ENCODE data around the gene APOL1. TPM values are rescaled to one million over a fixed set of nuclear protein-coding genes. Genes with fewer than 3 reads are reported as not detected.

The APOL1 gene
- total and polyA plus RNA-seq, 9 of the 15 experiments (the other 6 are each of a cell fraction or from before 2014, with no cell fraction given), result 2.5 to 9.7 (median 5.6) TPM

- no peaks in the 10 kb centered on the region for H3K27me3 ChIP-seq (ENCODE audit: control insufficient read depth in 2 of 2, insufficient read depth in 2 of 2, low read length in 2 of 2)
- BruUV-seq (replicated peaks), result no TSS peak
- no peak for DNase-seq (ENCODE audit: extremely low read depth in 1 of 4, low spot score in 3 of 4)
- H3K4me1 ChIP-seq (replicated peaks in 1 of 2; ENCODE audit: control insufficient read depth in 2 of 2, insufficient read depth in 2 of 2, low read length in 2 of 2), result peaks cover 0 to 5% of the 10 kb centered on the region in 2 experiments; a peak in 2 of 5 replicates
- H3K4me3 ChIP-seq, result no peak overlapping the region
- no peak overlapping the region for H3K9ac ChIP-seq (ENCODE audit: insufficient read depth in 1 of 2, low read depth in 2 of 2, low read length in 2 of 2)
- TF ChIP-seq, protein P1, sequence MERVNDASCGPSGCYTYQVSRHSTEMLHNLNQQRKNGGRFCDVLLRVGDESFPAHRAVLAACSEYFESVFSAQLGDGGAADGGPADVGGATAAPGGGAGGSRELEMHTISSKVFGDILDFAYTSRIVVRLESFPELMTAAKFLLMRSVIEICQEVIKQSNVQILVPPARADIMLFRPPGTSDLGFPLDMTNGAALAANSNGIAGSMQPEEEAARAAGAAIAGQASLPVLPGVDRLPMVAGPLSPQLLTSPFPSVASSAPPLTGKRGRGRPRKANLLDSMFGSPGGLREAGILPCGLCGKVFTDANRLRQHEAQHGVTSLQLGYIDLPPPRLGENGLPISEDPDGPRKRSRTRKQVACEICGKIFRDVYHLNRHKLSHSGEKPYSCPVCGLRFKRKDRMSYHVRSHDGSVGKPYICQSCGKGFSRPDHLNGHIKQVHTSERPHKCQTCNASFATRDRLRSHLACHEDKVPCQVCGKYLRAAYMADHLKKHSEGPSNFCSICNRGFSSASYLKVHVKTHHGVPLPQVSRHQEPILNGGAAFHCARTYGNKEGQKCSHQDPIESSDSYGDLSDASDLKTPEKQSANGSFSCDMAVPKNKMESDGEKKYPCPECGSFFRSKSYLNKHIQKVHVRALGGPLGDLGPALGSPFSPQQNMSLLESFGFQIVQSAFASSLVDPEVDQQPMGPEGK (CRISPR knock-in tag; IDR thresholded peaks at IDR 0.05; ENCODE audit: borderline replicate concordance), result no peak
- TF ChIP-seq FOS (IDR thresholded peaks at IDR 0.05; ENCODE audit: extremely low read depth, insufficient read length) (no peak), TAF9B (IDR thresholded peaks at IDR 0.05; ENCODE audit: partially characterized antibody) (no peak), ZNF445 (CRISPR knock-in tag; IDR thresholded peaks at IDR 0.05; ENCODE audit: low read depth) (no peak)
- no peak overlapping the region for H2AFZ ChIP-seq (ENCODE audit: low read depth, low read length)
- peaks cover 2% of the 10 kb centered on the region; the same call in 1 of the 2 replicates for H3K9me3 ChIP-seq (replicated peaks; ENCODE audit: control insufficient read depth, insufficient read depth, low read depth, low read length)
- in situ Hi-C loops (cut with MboI), result no loop called here
- ChIA-PET CTCF (ENCODE audit: low intra/inter-chr PET ratio) (no interaction called here), POLR2A (no interaction called here)
- H4K20me1 ChIP-seq (replicated peaks; ENCODE audit: control insufficient read depth, insufficient read depth, low read length), result no peaks in the 10 kb centered on the region
- no peaks in the 10 kb centered on the region for H3K9me1 ChIP-seq (ENCODE audit: control insufficient read depth, insufficient read depth, low read length)
- no peak for FAIRE-seq
- H3K36me3 ChIP-seq (ENCODE audit: control insufficient read depth, insufficient read depth, low read length), result no peaks in the 10 kb centered on the region
- no peak overlapping the region for H3K27ac ChIP-seq (ENCODE audit: extremely low read depth, low read depth, low read length)
- H3K4me2 ChIP-seq (ENCODE audit: insufficient read depth, low read length), result no peak overlapping the region
- no peak for ATAC-seq
- H3K79me2 ChIP-seq (ENCODE audit: control insufficient read depth, insufficient read depth, low read length), result no peaks in the 10 kb centered on the region
- intact Hi-C loops (cut with micrococcal nuclease), result no loop called here
Measured at GRCh38 chr22:36212901-36213300, 40.0 kb upstream of the APOL1 start.

- H4K20me1 ChIP-seq (replicated peaks; ENCODE audit: control insufficient read depth, insufficient read depth, low read length), result no peaks in the 10 kb centered on the region
- H2AFZ ChIP-seq (ENCODE audit: low read depth, low read length), result no peak overlapping the region
- no peaks in the 10 kb centered on the region for H3K36me3 ChIP-seq (ENCODE audit: control insufficient read depth, insufficient read depth, low read length)
- H3K4me3 ChIP-seq, result no peak overlapping the region
- no peak overlapping the region for H3K4me2 ChIP-seq (ENCODE audit: insufficient read depth, low read length)
- H3K27ac ChIP-seq (ENCODE audit: extremely low read depth, low read depth, low read length), result no peak overlapping the region
- DNase-seq (ENCODE audit: extremely low read depth in 1 of 4, low spot score in 3 of 4) (no peak), FAIRE-seq (no peak), ATAC-seq (no peak)
- BruUV-seq (replicated peaks), result no TSS peak
- in situ Hi-C loops (cut with MboI) (no loop called here), intact Hi-C loops (cut with micrococcal nuclease) (no loop called here)
- H3K27me3 ChIP-seq (ENCODE audit: control insufficient read depth in 2 of 2, insufficient read depth in 2 of 2, low read length in 2 of 2), result no peaks in the 10 kb centered on the region
- no peak overlapping the region for H3K9ac ChIP-seq (ENCODE audit: insufficient read depth in 1 of 2, low read depth in 2 of 2, low read length in 2 of 2)
- WGBS (ENCODE audit: insufficient coverage, low coverage, missing lambda C conversion rate), result 25% methylated on average over 3 of the region's 4 CpGs
- peaks cover 2% of the 10 kb centered on the region; the same call in 1 of the 2 replicates for H3K9me3 ChIP-seq (replicated peaks; ENCODE audit: control insufficient read depth, insufficient read depth, low read depth, low read length)
- CTCF ChIA-PET (ENCODE audit: low intra/inter-chr PET ratio), result no interaction called here
- H3K9me1 ChIP-seq (ENCODE audit: control insufficient read depth, insufficient read depth, low read length), result no peaks in the 10 kb centered on the region
- H3K4me1 ChIP-seq (replicated peaks in 1 of 2; ENCODE audit: control insufficient read depth in 2 of 2, insufficient read depth in 2 of 2, low read length in 2 of 2), result peaks cover 0 to 5% of the 10 kb centered on the region in 2 experiments; a peak in 2 of 5 replicates
- H3K79me2 ChIP-seq (ENCODE audit: control insufficient read depth, insufficient read depth, low read length), result no peaks in the 10 kb centered on the region
- POLR2A ChIA-PET, result no interaction called here
- TF ChIP-seq BMI1 (IDR thresholded peaks at IDR 0.05; ENCODE audit: low read length) (no peak), NFXL1 (CRISPR knock-in tag; IDR thresholded peaks at IDR 0.05) (no peak), ZBTB17 (CRISPR knock-in tag; IDR thresholded peaks at IDR 0.05) (no peak), FOXP1 (CRISPR knock-in tag; IDR thresholded peaks at IDR 0.05) (no peak), STAG1 (CRISPR knock-in tag; IDR thresholded peaks at IDR 0.05; ENCODE audit: borderline replicate concordance) (no peak), TEAD1 (CRISPR knock-in tag; IDR thresholded peaks at IDR 0.05) (no peak), GABPB1 (CRISPR knock-in tag; IDR thresholded peaks at IDR 0.05) (no peak), PURB (CRISPR knock-in tag; IDR thresholded peaks at IDR 0.05; ENCODE audit: low read depth) (no peak)
- TF ChIP-seq, protein P2, sequence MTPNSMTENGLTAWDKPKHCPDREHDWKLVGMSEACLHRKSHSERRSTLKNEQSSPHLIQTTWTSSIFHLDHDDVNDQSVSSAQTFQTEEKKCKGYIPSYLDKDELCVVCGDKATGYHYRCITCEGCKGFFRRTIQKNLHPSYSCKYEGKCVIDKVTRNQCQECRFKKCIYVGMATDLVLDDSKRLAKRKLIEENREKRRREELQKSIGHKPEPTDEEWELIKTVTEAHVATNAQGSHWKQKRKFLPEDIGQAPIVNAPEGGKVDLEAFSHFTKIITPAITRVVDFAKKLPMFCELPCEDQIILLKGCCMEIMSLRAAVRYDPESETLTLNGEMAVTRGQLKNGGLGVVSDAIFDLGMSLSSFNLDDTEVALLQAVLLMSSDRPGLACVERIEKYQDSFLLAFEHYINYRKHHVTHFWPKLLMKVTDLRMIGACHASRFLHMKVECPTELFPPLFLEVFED (CRISPR knock-in tag; conservative IDR thresholded peaks at IDR 0.05), result no peak
Measured at GRCh38 chr22:36213586-36213985, 39.3 kb upstream of the APOL1 start.

Data from K562 (cell line).